HCT116 (cell line): ENCODE data around the gene CCDC14. TPM values are rescaled to one million over a fixed set of nuclear protein-coding genes. Genes with fewer than 3 reads are reported as not detected.
"Not testable (repeated sequence)": the region's sequence is repeated elsewhere in the genome, so short reads cannot be mapped to it uniquely, and the experiment has no call there.

Experiments
- ATAC-seq: fragments of 200-7000 bp; cut with Tn5 transposase; 2 replicates; pipeline ENCODE4 v1.9.1; 2020; ENCODE audit warnings: mild to moderate bottlenecking, moderate library complexity
- BruUV-seq: library from RNA; stranded (reverse); fragments of 400-500 nt; replicated peaks from 2 replicates; lab custom pipeline; 2021; lab: Mats Ljungman, UMichigan
- CTCF ChIA-PET: fragments of 300-600 bp; sonication (Branson Sonifier 250); formaldehyde crosslinking; loops from one replicate; lab custom pipeline; 2021; ENCODE audit warnings: antibody characterized with exemption; lab: Charles Lee
- POLR2A ChIA-PET: fragments of 300-600, 350-600 bp; sonication (Branson Sonifier 250); formaldehyde crosslinking; loops from one replicate; lab custom pipeline; 2021; ENCODE audit warnings: antibody characterized with exemption; lab: Charles Lee
- RAD21 ChIA-PET, 2 experiments: fragments of 300-600 bp; sonication (Branson Sonifier 250); formaldehyde crosslinking; loops; one replicate each; lab custom pipeline; 2023; ENCODE audit warnings: low total read pairs in 2 of 2; ENCODE audit not compliant: uncharacterized antibody in 2 of 2, unreplicated experiment in 2 of 2, low non-redundant PET in 1 of 2; lab: Charles Lee
- DNase-seq: peaks from one replicate; pipeline ENCODE4 v3.0.0-alpha.2; 2010; ENCODE audit warnings: low read depth, low spot score
- H2AFZ ChIP-seq: fragments of 200-600 bp; shearing (Covaris generic), sonication (generic); 2 replicates; pipeline ENCODE4 v1.6.1; 2017; ENCODE audit warnings: low read depth, mixed run types, mixed read lengths, antibody characterized with exemption, low read length; ENCODE audit not compliant: poor library complexity, severe bottlenecking
- H3K27ac ChIP-seq: 2 replicates; pipeline ENCODE4 v1.5.1; 2012; ENCODE audit warnings: low read depth, low read length
- H3K27me3 ChIP-seq: fragments of 200-600 bp; sonication (generic); 2 replicates; pipeline ENCODE4 v1.6.1; 2016; ENCODE audit warnings: mixed run types, low read length, mixed read lengths; ENCODE audit not compliant: insufficient read depth
- H3K36me3 ChIP-seq, 2 experiments: fragments of 200-500 bp in 1 of 2; fragments of 200-600 bp in 1 of 2; sonication (Bioruptor generic) in 1 of 2; sonication (generic) in 1 of 2; 2 replicates each; pipeline versions ENCODE4 v1.5.1 to v1.6.1; 2014 to 2016; ENCODE audit warnings: low read length in 2 of 2, inconsistent platforms in 1 of 2, mixed read lengths in 1 of 2, mixed run types in 1 of 2; ENCODE audit not compliant: insufficient read depth in 2 of 2, control insufficient read depth in 1 of 2
- H3K4me1 ChIP-seq, 2 experiments: fragments of 200-600 bp in 1 of 2; sonication (generic) in 1 of 2; 2 replicates each; pipeline versions ENCODE4 v1.5.1 to v1.6.1; 2012 to 2017; ENCODE audit warnings: low read length in 2 of 2, inconsistent platforms in 1 of 2, mild to moderate bottlenecking in 1 of 2, mixed read lengths in 1 of 2, mixed run types in 1 of 2, moderate library complexity in 1 of 2; ENCODE audit not compliant: insufficient read depth in 2 of 2, control insufficient read depth in 1 of 2
- H3K4me2 ChIP-seq: fragments of 200-600 bp; sonication (generic); 2 replicates; pipeline ENCODE4 v1.6.1; 2017; ENCODE audit warnings: mixed run types, low read length, mixed read lengths
- H3K4me3 ChIP-seq, 2 experiments: fragments of 200-600 bp in 1 of 2; sonication (generic) in 1 of 2; replicated peaks in 1 of 2; 2 replicates each; pipeline ENCODE4 v1.5.1; 2011 to 2016; ENCODE audit warnings: low read length in 2 of 2, control low read depth in 1 of 2, low read depth in 1 of 2, mild to moderate bottlenecking in 1 of 2, mixed read lengths in 1 of 2, mixed run types in 1 of 2
- H3K79me2 ChIP-seq: fragments of 200-600 bp; sonication (generic); 2 replicates; pipeline ENCODE4 v1.6.1; 2017; ENCODE audit warnings: mild to moderate bottlenecking, mixed run types, low read length, moderate library complexity, mixed read lengths; ENCODE audit not compliant: insufficient read depth
- H3K9ac ChIP-seq: fragments of 200-600 bp; sonication (generic); 2 replicates; pipeline ENCODE4 v1.6.1; 2016; ENCODE audit warnings: low read length, mixed read lengths
- H3K9me2 ChIP-seq: fragments of 200-600 bp; sonication (generic), shearing (Covaris generic); 2 replicates; pipeline ENCODE4 v1.6.1; 2017; ENCODE audit warnings: mixed run types, mild to moderate bottlenecking, moderate library complexity; ENCODE audit not compliant: insufficient read depth
- H3K9me3 ChIP-seq, 2 experiments: fragments of 200-500 bp in 1 of 2; fragments of 200-600 bp in 1 of 2; sonication (Bioruptor generic) in 1 of 2; sonication (generic) in 1 of 2; 2 replicates each; pipeline ENCODE4 v1.6.1; 2014 to 2017; ENCODE audit warnings: low read length in 2 of 2, mixed read lengths in 2 of 2, inconsistent platforms in 1 of 2, low read depth in 1 of 2, mild to moderate bottlenecking in 1 of 2, mixed run types in 1 of 2, moderate library complexity in 1 of 2; ENCODE audit not compliant: control insufficient read depth in 1 of 2, insufficient read depth in 1 of 2
- H4K20me1 ChIP-seq: fragments of 200-600 bp; sonication (generic), shearing (Covaris generic); 2 replicates; pipeline ENCODE4 v1.6.1; 2017; ENCODE audit warnings: mixed run types, mild to moderate bottlenecking, moderate library complexity; ENCODE audit not compliant: insufficient read depth
- CTCF ChIP-seq, 3 experiments: fragments of 200-600 bp in 1 of 3; sonication (generic) in 1 of 3; IDR thresholded peaks in 2 of 3; conservative IDR thresholded peaks in 1 of 3; 2 replicates each; pipeline ENCODE4 v1.5.1; 2012 to 2017; ENCODE audit warnings: low read depth in 2 of 3, low read length in 2 of 3, antibody characterized with exemption in 1 of 3, borderline replicate concordance in 1 of 3, control low read depth in 1 of 3, mild to moderate bottlenecking in 1 of 3, mixed read lengths in 1 of 3, mixed run types in 1 of 3, moderate library complexity in 1 of 3; ENCODE audit not compliant: insufficient read depth in 1 of 3
- RAD21 ChIP-seq: IDR thresholded peaks from 2 replicates; pipeline ENCODE4 v1.6.1; 2012; ENCODE audit warnings: low read depth, mild to moderate bottlenecking
- intact Hi-C: fragments of 100-400 bp; cut with micrococcal nuclease; formaldehyde crosslinking; loops from 2 replicates; pipeline ENCODE4 v1.10.0; 2022
- total RNA-seq: library from RNA; stranded (reverse); gene quantifications from one replicate; pipeline ENCODE4 v1.2.1, GENCODE V29; 2021; ENCODE audit not compliant: unreplicated experiment

The CCDC14 gene
- total RNA-seq, 1 experiment from 2014 or later, result 54.5 TPM

DNA sequence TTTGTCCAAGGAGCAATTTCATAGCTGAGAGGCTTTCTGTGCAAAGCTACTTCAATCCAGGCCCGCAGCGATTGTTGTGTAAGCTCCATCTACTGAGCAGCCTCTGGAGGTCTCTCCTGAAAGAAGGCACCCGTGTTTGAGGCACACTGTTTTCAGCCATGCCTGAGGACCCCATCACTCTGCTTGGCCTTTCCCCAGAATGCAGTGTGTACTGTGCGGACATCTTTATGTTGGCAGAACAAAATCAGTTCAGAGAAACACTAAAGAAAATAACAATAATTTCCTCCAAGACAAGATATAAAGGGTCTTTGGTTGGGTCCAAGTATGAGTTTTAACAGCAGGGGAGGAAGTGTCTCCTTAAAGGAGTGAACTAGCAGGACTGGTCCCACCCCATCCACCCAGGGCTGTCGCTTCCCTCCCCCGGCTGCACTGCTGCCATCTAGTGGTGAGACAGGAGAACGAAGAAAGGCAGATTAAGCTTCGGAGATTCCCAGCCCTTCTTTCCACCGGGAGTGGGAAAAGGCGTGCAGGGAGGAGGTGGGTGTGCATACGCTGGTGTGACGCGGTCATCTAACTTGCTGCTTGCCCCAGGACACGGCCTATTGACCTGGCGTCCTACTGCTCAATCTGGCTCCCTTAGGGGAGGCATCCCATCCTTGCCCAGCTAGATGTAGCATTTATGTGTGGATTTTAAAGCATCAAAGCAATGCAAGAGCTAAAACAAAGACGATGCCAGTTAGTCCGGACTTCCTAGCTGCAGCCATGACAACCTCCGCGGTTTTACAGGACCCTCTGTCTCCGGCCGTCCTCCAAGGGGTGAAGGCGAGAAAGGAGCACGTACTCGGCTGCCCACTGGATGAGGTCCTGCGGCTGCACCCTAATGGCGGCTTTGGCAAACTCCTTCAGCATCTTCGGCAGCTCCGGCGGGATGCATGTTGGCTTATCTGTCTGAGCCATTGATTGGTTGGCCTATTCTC lies 18.8 kb upstream of the CCDC14 start:
- H3K9ac ChIP-seq, H3K36me3 ChIP-seq, RAD21 ChIA-PET, H3K27ac ChIP-seq, H4K20me1 ChIP-seq, H3K9me2 ChIP-seq, intact Hi-C loops, H3K79me2 ChIP-seq, POLR2A ChIA-PET, H2AFZ ChIP-seq, H3K4me3 ChIP-seq, H3K4me1 ChIP-seq, BruUV-seq, H3K9me3 ChIP-seq, H3K27me3 ChIP-seq: not testable (repeated sequence)
- ATAC-seq (peak; percentile 97), DNase-seq (peak; percentile 19)
- H3K4me2 ChIP-seq, result peak overlapping the region; percentile 56; the same call in 1 of the 2 replicates
- CTCF ChIA-PET, result interaction anchor here (1.0 to 1.3 kb wide), 5 partner anchors 10 to 328 kb away, joined by 3 to 5 read pairs (median 3); partner anchors contain the start of gene KALRN
- TF ChIP-seq CTCF (IDR thresholded peaks at IDR 0.05 in 2 of 3, conservative IDR thresholded peaks at IDR 0.05 in 1 of 3; ENCODE audit: borderline replicate concordance in 1 of 3, insufficient read depth in 1 of 3, low read depth in 2 of 3, low read length in 2 of 3) (peak; percentile 46 to 66 (median 62); a peak in 5 of 6 replicates), RAD21 (peak; percentile 54)

DNA sequence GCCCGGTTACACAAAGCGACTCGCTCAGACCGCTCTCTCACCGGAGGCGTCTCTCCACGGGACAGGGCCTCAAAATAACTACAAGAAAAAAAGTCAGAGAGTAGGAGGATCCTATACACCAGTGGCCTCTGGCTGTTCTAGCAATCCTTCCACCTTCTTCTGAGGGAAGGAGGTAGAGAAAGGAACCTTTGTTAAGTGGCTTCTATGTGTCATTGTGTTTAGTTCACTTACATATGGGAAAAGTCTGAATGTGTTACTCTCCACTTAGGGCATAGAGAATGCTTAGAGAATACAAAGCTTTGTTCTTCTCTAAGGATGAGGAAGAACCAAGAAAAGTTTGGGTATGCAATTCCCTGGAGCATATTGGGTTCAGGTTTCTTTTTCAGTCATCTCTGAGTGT lies 15.9 kb upstream of the CCDC14 start:
- H3K9me2 ChIP-seq, intact Hi-C loops, H3K9ac ChIP-seq, CTCF ChIA-PET, H2AFZ ChIP-seq, H3K27me3 ChIP-seq, H3K36me3 ChIP-seq, H3K4me2 ChIP-seq, RAD21 ChIA-PET, BruUV-seq, H3K4me3 ChIP-seq, DNase-seq, POLR2A ChIA-PET, H3K79me2 ChIP-seq, ATAC-seq, H3K4me1 ChIP-seq, H4K20me1 ChIP-seq, H3K27ac ChIP-seq, H3K9me3 ChIP-seq: not testable (repeated sequence)

- H3K36me3 ChIP-seq, H3K27ac ChIP-seq, H3K4me3 ChIP-seq, H3K9me3 ChIP-seq, RAD21 ChIA-PET, H3K4me2 ChIP-seq, H3K9ac ChIP-seq, DNase-seq, H4K20me1 ChIP-seq, H3K79me2 ChIP-seq, POLR2A ChIA-PET, ATAC-seq, H2AFZ ChIP-seq, H3K4me1 ChIP-seq, BruUV-seq, intact Hi-C loops, CTCF ChIA-PET, H3K27me3 ChIP-seq, H3K9me2 ChIP-seq: not testable (repeated sequence)
Measured at GRCh38 chr3:123976181-123976898, 15.3 kb upstream of the CCDC14 start.
